ENCODE results near the gene DLK1. TPM values are rescaled to one million over a fixed set of nuclear protein-coding genes. Genes with fewer than 3 reads are reported as not detected.

DLK1 gene
- total and polyA plus RNA-seq, 2 of the 13 experiments (the other 11 are each of a cell fraction or from before 2014, with no cell fraction given): 95.5 to 312 TPM

DNA sequence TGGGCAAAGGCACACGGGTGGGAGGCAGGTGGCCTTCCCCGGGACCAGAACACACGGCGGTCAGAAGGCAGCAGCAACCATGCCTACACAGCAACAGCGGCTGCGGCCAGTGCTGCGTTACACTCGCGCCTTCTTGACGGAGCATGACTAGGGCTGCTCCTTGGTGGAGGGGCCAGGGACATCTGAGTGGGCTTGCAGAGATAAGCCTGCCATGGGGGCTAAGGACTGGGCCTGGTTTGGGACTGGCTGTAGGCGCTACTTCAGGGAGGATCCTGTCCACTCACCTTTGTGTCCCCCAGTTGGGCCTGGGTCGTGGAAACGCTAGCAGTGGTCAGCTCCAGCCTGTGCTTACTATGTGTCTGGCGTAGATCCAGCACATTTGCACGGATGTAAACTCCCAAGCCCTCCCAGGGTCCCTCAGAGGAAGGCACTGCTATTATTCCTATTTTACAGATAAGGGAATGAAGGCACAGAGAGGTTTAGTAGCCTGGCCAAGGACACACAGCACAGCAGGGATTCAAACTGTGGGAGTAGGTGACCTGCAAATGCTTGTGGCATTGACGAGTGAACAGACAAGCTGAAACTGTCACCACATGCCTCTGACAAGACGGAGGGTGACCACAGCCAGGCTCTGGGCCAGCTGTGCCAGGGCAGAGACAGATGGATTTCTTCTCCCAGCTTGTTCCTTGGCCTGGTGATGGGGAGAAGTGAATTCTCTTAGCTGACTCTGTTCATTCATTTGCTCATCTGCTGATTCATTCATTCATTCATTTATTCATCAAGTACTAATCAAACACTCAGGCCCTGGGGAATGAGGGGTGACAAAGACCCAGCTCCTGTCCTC is 31.9 kb upstream of the DLK1 start (continued):
- TF ChIP-seq ZNF33B (CRISPR knock-in tag; IDR thresholded peaks at IDR 0.05) (no peak), MZF1 (CRISPR knock-in tag; IDR thresholded peaks at IDR 0.05; ENCODE audit: borderline replicate concordance) (no peak), SPEN (CRISPR knock-in tag; IDR thresholded peaks at IDR 0.05; ENCODE audit: low read depth) (no peak), ZNF749 (CRISPR knock-in tag; IDR thresholded peaks at IDR 0.05; ENCODE audit: borderline replicate concordance) (no peak), PHF5A (CRISPR knock-in tag; IDR thresholded peaks at IDR 0.05; ENCODE audit: low read depth, unreplicated experiment) (no peak), ZNF746 (CRISPR knock-in tag; IDR thresholded peaks at IDR 0.05) (0 out of 2 replicates have a peak, but pooled peaks have one; percentile 11), ZSCAN25 (CRISPR knock-in tag; IDR thresholded peaks at IDR 0.05) (0 out of 2 replicates have a peak, but pooled peaks have one; percentile 5), SETDB1 (CRISPR knock-in tag; IDR thresholded peaks at IDR 0.05; ENCODE audit: borderline replicate concordance) (no peak), KDM1A (CRISPR knock-in tag; IDR thresholded peaks at IDR 0.05) (0 out of 2 replicates have a peak, but pooled peaks have one; percentile 21), ZBTB8A (CRISPR knock-in tag; IDR thresholded peaks at IDR 0.05; ENCODE audit: borderline replicate concordance, low read depth) (no peak), RCOR2 (CRISPR knock-in tag; IDR thresholded peaks at IDR 0.05) (0 out of 2 replicates have a peak, but pooled peaks have one; percentile 24)
- TF ChIP-seq, protein P1, sequence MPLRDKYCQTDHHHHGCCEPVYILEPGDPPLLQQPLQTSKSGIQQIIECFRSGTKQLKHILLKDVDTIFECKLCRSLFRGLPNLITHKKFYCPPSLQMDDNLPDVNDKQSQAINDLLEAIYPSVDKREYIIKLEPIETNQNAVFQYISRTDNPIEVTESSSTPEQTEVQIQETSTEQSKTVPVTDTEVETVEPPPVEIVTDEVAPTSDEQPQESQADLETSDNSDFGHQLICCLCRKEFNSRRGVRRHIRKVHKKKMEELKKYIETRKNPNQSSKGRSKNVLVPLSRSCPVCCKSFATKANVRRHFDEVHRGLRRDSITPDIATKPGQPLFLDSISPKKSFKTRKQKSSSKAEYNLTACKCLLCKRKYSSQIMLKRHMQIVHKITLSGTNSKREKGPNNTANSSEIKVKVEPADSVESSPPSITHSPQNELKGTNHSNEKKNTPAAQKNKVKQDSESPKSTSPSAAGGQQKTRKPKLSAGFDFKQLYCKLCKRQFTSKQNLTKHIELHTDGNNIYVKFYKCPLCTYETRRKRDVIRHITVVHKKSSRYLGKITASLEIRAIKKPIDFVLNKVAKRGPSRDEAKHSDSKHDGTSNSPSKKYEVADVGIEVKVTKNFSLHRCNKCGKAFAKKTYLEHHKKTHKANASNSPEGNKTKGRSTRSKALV (CRISPR knock-in tag; IDR thresholded peaks at IDR 0.05): no peak
- TF ChIP-seq, protein P2, sequence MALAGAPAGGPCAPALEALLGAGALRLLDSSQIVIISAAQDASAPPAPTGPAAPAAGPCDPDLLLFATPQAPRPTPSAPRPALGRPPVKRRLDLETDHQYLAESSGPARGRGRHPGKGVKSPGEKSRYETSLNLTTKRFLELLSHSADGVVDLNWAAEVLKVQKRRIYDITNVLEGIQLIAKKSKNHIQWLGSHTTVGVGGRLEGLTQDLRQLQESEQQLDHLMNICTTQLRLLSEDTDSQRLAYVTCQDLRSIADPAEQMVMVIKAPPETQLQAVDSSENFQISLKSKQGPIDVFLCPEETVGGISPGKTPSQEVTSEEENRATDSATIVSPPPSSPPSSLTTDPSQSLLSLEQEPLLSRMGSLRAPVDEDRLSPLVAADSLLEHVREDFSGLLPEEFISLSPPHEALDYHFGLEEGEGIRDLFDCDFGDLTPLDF (CRISPR knock-in tag; IDR thresholded peaks at IDR 0.05): no peak
- TF ChIP-seq, protein P3, sequence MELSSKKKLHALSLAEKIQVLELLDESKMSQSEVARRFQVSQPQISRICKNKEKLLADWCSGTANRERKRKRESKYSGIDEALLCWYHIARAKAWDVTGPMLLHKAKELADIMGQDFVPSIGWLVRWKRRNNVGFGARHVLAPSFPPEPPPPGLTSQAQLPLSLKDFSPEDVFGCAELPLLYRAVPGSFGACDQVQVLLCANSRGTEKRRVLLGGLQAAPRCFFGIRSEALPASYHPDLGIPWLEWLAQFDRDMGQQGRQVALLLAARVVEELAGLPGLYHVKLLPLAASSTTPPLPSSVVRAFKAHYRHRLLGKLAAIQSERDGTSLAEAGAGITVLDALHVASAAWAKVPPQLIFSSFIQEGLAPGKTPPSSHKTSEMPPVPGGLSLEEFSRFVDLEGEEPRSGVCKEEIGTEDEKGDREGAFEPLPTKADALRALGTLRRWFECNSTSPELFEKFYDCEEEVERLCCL (CRISPR knock-in tag; IDR thresholded peaks at IDR 0.05; ENCODE audit: borderline replicate concordance): no peak
- TF ChIP-seq, protein P4, sequence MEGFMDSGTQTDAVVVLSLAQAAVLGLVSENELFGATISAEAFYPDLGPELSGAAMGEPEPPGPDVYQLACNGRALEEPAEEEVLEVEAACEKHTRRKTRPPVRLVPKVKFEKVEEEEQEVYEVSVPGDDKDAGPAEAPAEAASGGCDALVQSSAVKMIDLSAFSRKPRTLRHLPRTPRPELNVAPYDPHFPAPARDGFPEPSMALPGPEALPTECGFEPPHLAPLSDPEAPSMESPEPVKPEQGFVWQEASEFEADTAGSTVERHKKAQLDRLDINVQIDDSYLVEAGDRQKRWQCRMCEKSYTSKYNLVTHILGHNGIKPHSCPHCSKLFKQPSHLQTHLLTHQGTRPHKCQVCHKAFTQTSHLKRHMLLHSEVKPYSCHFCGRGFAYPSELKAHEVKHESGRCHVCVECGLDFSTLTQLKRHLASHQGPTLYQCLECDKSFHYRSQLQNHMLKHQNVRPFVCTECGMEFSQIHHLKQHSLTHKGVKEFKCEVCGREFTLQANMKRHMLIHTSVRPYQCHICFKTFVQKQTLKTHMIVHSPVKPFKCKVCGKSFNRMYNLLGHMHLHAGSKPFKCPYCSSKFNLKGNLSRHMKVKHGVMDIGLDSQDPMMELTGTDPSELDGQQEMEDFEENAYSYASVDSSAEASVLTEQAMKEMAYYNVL (CRISPR knock-in tag; IDR thresholded peaks at IDR 0.05; ENCODE audit: borderline replicate concordance): peak; percentile 7; the same call in 1 of the 2 replicates
- TF ChIP-seq, protein P5, sequence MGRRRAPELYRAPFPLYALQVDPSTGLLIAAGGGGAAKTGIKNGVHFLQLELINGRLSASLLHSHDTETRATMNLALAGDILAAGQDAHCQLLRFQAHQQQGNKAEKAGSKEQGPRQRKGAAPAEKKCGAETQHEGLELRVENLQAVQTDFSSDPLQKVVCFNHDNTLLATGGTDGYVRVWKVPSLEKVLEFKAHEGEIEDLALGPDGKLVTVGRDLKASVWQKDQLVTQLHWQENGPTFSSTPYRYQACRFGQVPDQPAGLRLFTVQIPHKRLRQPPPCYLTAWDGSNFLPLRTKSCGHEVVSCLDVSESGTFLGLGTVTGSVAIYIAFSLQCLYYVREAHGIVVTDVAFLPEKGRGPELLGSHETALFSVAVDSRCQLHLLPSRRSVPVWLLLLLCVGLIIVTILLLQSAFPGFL (CRISPR knock-in tag; IDR thresholded peaks at IDR 0.05): no peak
- TF ChIP-seq, protein P6, sequence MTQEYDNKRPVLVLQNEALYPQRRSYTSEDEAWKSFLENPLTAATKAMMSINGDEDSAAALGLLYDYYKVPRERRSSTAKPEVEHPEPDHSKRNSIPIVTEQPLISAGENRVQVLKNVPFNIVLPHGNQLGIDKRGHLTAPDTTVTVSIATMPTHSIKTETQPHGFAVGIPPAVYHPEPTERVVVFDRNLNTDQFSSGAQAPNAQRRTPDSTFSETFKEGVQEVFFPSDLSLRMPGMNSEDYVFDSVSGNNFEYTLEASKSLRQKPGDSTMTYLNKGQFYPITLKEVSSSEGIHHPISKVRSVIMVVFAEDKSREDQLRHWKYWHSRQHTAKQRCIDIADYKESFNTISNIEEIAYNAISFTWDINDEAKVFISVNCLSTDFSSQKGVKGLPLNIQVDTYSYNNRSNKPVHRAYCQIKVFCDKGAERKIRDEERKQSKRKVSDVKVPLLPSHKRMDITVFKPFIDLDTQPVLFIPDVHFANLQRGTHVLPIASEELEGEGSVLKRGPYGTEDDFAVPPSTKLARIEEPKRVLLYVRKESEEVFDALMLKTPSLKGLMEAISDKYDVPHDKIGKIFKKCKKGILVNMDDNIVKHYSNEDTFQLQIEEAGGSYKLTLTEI (CRISPR knock-in tag; conservative IDR thresholded peaks at IDR 0.05): no peak
- TF ChIP-seq, protein P7, sequence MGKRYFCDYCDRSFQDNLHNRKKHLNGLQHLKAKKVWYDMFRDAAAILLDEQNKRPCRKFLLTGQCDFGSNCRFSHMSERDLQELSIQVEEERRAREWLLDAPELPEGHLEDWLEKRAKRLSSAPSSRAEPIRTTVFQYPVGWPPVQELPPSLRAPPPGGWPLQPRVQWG (CRISPR knock-in tag; IDR thresholded peaks at IDR 0.05; ENCODE audit: borderline replicate concordance, low read depth): no peak
